Measurements from ENCODE around the gene CORIN.

GRCh38 chr4:47737326-47737725, 100.5 kb downstream of the CORIN start:
- no peak for TF ChIP-seq CTCF (IDR thresholded peaks at IDR 0.05)
- TF ChIP-seq POLR2A (IDR thresholded peaks at IDR 0.05), result no peak
- TF ChIP-seq EP300 (IDR thresholded peaks at IDR 0.05), result no peak
